ENCODE results near the gene PTPA.
"Not testable (repeated sequence)": the region's sequence is repeated elsewhere in the genome, so short reads cannot be mapped to it uniquely, and the experiment has no call there.

The PTPA gene

GRCh38 chr9:129161534-129161837 is 50.3 kb downstream of the PTPA start:
- DNase-seq: no peak

- no peak for DNase-seq
Observed at GRCh38 chr9:129162497-129163197, 51.4 kb downstream of the PTPA start.

GRCh38 chr9:129163198-129163670 is 52.0 kb downstream of the PTPA start:
- not testable (repeated sequence) for DNase-seq

GRCh38 chr9:129163753-129164152 is 52.5 kb downstream of the PTPA start:
- DNase-seq: no peak

- no peak for DNase-seq
Observed at GRCh38 chr9:129164246-129164930, 53.2 kb downstream of the PTPA start.

- DNase-seq: no peak
Observed at GRCh38 chr9:129165198-129165597, 54.0 kb downstream of the PTPA start.

GRCh38 chr9:129166623-129167557 is 55.7 kb downstream of the PTPA start:
- DNase-seq: no peak

GRCh38 chr9:129170229-129170628 is 59.0 kb downstream of the PTPA start:
- DNase-seq: no peak

GRCh38 chr9:129171993-129172751 is 61.0 kb downstream of the PTPA start:
- DNase-seq: no peak

- no peak for DNase-seq
Observed at GRCh38 chr9:129172816-129173215, 61.6 kb downstream of the PTPA start.

- no peak for DNase-seq
Observed at GRCh38 chr9:129173296-129174101, 62.3 kb downstream of the PTPA start.

- DNase-seq: peak; percentile 77
Observed at GRCh38 chr9:129174102-129174723, 63.0 kb downstream of the PTPA start.

- peak; percentile 38 for DNase-seq
Observed at GRCh38 chr9:129174724-129175514, 63.7 kb downstream of the PTPA start.

GRCh38 chr9:129175515-129175824 is 64.3 kb downstream of the PTPA start:
- DNase-seq: no peak

- DNase-seq: peak; percentile 40
Observed at GRCh38 chr9:129175825-129176633, 64.8 kb downstream of the PTPA start.

- DNase-seq: no peak
Observed at GRCh38 chr9:129176701-129177442, 65.7 kb downstream of the PTPA start.

GRCh38 chr9:129177443-129177790 is 66.2 kb downstream of the PTPA start:
- DNase-seq: no peak

GRCh38 chr9:129177791-129178567 is 66.8 kb downstream of the PTPA start, which contains the start of gene IER5L:
Gene IER5L, minus strand, starts transcription at chr9:129178261. Its CDS starts 209 bp downstream, at chr9:129178052.
- peak; percentile 96 for DNase-seq
